GM12801 (cell line): Measurements from ENCODE around the gene LIG1.

Experiments
- CTCF ChIP-seq: IDR thresholded peaks from one replicate; pipeline ENCODE4 v1.5.1; 2011; ENCODE audit warnings: control low read depth; ENCODE audit not compliant: insufficient read length; ENCODE audit errors: extremely low read depth

The LIG1 gene

GRCh38 chr19:48203222-48203793, 33.2 kb upstream of the LIG1 start:
- no peak for TF ChIP-seq CTCF

GRCh38 chr19:48196933-48197665, 27.0 kb upstream of the LIG1 start:
- TF ChIP-seq CTCF = no peak

- TF ChIP-seq CTCF = no peak
Observed at GRCh38 chr19:48196321-48196763, 26.2 kb upstream of the LIG1 start.

GRCh38 chr19:48194844-48195830, 25.0 kb upstream of the LIG1 start:
- no peak for TF ChIP-seq CTCF

GRCh38 chr19:48194041-48194843, 24.1 kb upstream of the LIG1 start:
- TF ChIP-seq CTCF = no peak

GRCh38 chr19:48192750-48193149, 22.6 kb upstream of the LIG1 start:
- no peak for TF ChIP-seq CTCF
